NCI-H526 treated with DMSO at 0.1 percent for 48 hours (cell line): ENCODE measurements around the gene YIPF4.
"Not testable (repeated sequence)": the region's sequence is repeated elsewhere in the genome, so short reads cannot be mapped to it uniquely, and the experiment has no call there.

Experiments used
- DNase-seq: peaks from one replicate; lab custom pipeline; 2025; lab: John Stamatoyannopoulos, UW

The YIPF4 gene

DNA sequence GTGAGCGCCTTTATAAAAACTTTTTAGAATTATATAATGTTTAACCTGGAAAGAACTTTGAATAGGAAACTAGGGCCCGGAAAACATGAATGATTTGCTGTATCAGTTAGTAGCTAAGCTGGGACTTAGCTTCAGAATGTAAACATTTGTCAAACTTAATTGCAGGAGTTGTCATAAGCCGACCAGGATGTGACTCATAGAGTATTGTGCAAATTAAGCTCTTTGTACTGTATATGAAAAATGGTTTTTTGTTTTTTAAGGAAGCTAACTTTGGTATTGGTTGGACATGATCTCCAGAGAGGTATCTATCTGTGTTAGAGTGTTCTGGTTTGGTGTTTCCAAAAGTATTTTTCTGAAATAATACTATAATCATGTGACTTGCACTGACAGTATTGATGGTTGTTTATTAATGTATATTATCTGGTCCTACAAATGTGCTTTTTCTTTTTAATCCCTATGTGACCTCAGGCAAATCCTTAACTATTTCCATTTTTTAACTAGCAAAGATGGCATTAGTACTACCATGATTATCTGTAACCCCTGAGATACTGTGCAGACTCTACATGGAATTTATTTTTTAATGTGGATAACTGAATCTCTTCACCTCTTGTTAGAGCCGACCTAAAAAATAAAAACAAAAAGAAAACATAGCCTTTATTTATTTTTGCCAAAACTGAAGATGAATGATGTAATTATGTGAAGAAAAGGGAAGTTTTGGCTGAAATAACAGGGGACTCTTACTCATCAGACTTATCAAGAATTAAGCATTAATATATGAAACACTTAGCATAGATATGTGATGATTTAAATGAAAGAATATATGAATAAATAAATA, 11.7 kb downstream of the YIPF4 start:
- no peak for DNase-seq

DNA sequence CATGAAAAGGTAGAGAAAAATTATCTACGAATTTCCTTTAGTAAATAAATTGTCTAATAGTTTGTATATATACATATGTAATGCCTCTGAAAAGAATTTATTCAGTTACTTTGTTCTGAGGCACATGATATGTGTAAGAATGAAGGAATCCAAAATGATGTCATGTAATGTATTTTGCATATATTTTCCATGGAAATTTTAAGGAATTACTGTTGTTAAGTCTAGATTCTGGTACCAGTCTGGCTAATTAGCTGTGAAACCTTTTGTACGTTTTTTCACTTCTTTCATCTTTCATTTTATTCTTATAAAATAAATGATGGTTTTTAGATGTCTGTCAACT, 12.3 kb downstream of the YIPF4 start:
- DNase-seq, result no peak

DNA sequence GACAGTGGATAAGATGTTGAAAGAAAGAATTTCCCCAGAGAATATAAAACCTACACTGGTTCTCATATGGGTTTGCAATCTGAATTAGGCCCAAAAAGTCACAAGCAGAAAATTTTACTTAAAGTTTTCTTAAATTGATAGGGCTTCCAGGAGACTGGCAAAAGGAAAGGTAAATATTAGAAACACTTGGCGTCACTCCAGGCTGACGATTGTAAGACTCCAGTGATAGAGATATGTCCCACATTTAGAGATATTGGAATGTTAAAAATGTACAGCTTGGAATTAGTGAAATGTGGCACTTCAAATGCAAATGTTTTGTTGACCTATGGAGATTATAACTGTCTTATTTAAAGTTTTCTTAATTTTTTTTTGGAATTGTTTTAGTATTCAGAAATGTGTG, 14.0 kb downstream of the YIPF4 start:
- no peak for DNase-seq

DNA sequence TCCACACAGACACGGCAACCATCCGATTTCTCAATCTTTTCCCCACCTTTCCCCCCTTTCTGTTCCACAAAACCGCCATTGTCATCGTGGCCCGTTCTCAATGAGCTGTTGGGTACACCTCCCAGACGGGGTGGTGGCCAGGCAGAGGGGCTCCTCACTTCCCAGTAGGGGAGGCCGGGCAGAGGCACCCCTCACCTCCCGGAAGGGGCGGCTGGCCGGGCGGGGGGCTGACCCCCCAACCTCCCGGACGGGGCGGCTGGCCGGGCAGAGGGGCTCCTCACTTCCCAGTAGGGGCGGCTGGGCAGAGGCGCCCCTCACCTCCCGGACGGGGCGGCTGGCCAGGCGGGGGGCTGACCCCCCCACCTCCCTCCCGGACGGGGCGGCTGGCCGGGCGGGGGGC, 15.8 kb downstream of the YIPF4 start:
- DNase-seq, result not testable (repeated sequence)

DNA sequence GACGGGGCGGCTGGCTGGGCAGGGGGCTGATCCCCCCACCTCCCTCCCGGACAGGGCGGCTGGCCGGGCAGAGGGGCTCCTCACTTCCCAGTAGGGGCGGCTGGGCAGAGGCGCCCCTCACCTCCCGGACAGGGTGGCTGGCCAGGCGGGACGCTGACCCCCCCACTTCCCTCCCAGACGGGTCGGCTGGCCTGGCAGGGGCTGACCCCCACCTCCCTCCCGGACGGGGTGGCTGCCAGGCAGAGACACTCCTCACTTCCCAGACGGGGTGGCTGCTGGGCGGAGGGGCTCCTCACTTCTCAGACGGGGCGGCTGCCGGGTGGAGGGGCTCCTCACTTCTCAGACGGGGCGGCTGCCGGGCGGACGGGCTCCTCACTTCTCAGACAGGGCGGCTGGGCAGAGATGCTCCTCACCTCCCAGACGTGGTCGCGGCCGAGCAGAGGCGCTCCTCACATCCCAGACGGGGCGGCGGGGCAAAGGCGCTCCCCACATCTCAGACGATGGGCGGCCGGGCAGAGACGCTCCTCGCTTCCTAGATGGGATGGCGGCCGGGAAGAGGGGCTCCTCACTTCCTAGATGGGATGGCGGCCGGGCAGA, 16.4 kb downstream of the YIPF4 start:
- DNase-seq, result not testable (repeated sequence)

DNA sequence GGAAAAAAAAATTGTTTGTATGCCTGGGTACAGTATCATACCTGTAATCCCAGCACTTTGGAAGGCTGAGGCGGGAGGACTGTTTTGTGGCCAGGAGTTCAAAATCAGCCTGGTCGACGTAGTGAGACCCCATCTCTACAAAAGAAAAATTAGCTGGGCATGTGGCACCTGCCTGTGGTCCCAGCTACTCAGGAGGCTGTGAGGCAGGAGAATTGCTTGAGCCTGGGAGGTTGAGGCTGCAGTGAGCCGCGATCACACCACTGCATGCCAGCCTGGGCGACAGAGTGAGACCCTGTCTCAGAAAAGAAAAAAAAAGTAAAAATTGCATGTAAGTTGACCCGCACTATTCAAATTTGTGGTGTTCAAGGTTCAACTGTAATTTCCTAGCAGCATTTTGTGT, 32.9 kb downstream of the YIPF4 start:
- DNase-seq, result no peak

DNA sequence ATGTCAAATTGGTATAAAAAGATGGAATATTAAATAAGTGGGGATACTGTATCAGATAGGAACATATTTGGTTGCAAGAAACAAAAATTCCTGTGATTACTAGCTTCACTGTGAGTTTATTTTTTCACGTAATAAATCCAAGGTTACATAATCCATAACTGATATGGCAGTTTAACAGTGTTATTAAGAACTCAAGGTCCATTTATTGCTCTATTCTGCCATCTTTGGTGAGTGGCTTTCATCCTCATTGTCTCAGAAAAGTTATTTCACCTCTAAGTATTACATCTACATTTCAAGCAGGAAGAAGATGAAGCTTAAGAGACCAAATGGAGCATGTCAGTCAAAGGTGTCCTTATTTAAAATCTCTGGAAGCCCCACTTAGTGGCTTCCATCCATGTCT, 37.2 kb downstream of the YIPF4 start:
- DNase-seq, result no peak

DNA sequence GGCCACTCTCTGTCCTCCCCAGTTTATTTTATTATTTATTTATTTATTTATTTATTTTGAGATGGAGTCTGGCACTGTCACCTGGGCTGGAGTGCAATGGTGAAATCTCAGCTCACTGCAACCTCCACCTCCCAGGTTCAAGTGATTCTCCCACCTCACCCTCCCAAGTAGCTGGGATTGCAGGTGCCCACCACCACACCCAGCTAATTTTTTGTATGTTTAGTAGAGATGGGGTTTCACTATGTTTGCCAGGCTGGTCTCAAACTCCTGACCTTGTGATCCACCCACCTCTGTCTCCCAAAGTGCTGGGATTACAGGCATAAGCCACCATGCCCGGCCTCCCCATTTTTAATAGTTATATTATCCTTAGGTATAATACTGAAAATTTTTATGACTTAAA, 51.0 kb downstream of the YIPF4 start:
- DNase-seq, result not testable (repeated sequence)

DNA sequence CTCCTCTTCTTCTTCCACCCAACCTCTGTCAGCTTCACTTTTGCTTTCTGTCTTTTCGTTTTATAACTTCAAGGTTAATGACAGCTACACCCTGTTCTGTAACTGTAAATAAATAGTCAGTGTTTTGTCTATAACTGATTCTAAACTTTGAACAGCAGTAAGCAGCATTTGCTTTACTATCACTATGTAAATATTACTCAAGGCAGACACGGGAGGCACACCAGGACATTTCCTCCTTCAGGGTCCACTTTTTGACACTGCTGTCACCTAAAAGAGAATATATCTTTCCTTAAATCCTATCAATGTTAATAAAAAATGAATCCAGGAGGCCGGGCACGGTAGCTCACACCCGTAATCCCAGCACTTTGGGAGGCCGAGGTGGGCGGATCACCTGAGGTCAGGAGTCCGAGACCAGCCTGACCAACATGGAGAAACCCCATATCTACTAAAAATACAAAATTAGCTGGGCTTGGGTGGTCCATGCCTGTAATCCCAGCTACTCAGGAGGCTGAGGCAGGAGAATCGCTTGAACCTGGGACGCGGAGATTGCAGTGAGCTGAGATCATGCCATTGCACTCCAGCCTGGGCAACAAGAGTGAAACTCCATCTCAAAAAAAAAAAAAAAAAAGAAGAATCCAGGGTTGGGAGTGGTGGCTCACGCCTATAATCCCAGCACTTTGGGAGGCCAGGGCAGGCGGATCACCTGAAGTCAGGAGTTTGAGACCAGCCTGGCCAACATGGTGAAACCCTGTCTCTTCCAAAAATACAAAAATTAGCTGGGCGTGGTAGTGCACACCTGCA, 51.7 kb downstream of the YIPF4 start:
- not testable (repeated sequence) for DNase-seq

DNA sequence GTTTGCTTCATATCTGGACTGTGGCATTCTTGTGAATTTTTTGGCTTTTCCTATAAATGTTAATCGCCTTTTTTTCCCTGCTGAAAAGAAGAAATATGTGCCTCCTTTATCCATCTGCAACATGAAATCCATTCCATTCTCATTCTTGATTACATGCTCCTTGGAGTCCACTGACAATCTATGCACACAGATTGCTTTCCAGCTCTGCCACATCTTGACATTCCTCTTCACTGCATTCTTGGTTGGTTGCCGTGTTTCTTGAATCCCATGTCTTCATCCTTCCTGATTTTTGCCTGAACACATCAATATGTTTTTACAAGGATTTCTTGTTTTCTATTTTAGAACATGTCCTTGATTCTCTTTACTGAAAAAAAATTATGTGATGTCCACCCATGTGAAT, 52.4 kb downstream of the YIPF4 start:
- DNase-seq, result no peak

- DNase-seq, result no peak
Measured at GRCh38 chr2:32342801-32343200, 65.1 kb downstream of the YIPF4 start.

- DNase-seq, result not testable (repeated sequence)
Measured at GRCh38 chr2:32350797-32351196, 73.1 kb downstream of the YIPF4 start.

GRCh38 chr2:32355976-32356680, 78.4 kb downstream of the YIPF4 start:
- peak; percentile 78 for DNase-seq

GRCh38 chr2:32356681-32357317, 79.1 kb downstream of the YIPF4 start, which contains the start of gene BIRC6:
Gene BIRC6, plus strand, starts transcription at chr2:32357023. Its CDS starts 139 bp downstream, at chr2:32357162.
- peak; percentile 87 for DNase-seq

- DNase-seq, result no peak
Measured at GRCh38 chr2:32357318-32358110, 79.8 kb downstream of the YIPF4 start.

GRCh38 chr2:32358111-32358482, 80.4 kb downstream of the YIPF4 start:
- DNase-seq, result no peak

- DNase-seq, result no peak
Measured at GRCh38 chr2:32360416-32360815, 82.7 kb downstream of the YIPF4 start.

- DNase-seq, result not testable (repeated sequence)
Measured at GRCh38 chr2:32362997-32363396, 85.3 kb downstream of the YIPF4 start.

DNA sequence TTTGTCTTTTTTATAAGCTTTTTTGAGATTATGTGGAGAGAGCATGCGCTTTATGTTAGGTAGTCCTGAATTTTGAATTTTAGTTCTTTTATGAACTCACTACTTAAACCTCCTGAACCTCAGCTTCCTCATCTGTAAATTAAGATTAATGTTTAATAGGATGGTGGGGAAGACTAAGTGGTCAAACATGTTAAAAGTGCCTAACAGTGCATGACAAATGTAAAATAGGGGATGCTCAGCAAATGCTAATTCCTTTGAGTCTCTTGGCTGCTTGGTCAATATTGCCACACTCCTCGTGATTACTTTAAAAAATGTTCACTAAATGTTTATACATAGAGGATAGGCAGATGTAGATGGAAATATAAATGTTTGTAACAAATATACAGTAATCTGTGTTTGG, 85.9 kb downstream of the YIPF4 start:
- DNase-seq, result no peak

GRCh38 chr2:32364290-32364689, 86.6 kb downstream of the YIPF4 start:
- DNase-seq, result not testable (repeated sequence)

GRCh38 chr2:32365679-32366078, 88.0 kb downstream of the YIPF4 start:
- DNase-seq, result not testable (repeated sequence)
